NT2/D1 (cell line): ENCODE results near the gene ARHGEF18.
"Not testable (repeated sequence)": the region's sequence is repeated elsewhere in the genome, so short reads cannot be mapped to it uniquely, and the experiment has no call there.

ENCODE experiments used
- DNase-seq: peaks from one replicate; pipeline ENCODE4 v3.0.0-alpha.2; 2011; ENCODE audit warnings: low read depth, low spot score
- H3K27me3 ChIP-seq: 2 replicates; pipeline ENCODE4 v1.6.0; 2011; ENCODE audit warnings: mild to moderate bottlenecking; ENCODE audit not compliant: insufficient read length, insufficient read depth
- H3K36me3 ChIP-seq: 2 replicates; pipeline ENCODE4 v1.6.1; 2011; ENCODE audit warnings: mild to moderate bottlenecking, low read length, mixed read lengths; ENCODE audit not compliant: insufficient read depth, insufficient read length
- H3K4me1 ChIP-seq: 2 replicates; pipeline ENCODE4 v1.5.1; 2011; ENCODE audit not compliant: insufficient read depth, insufficient read length
- H3K4me3 ChIP-seq: 2 replicates; pipeline ENCODE4 v1.5.1; 2011; ENCODE audit warnings: low read depth; ENCODE audit not compliant: insufficient read length
- H3K9ac ChIP-seq: 2 replicates; pipeline ENCODE4 v1.6.0; 2011; ENCODE audit warnings: low read depth; ENCODE audit not compliant: insufficient read length
- H3K9me3 ChIP-seq: 2 replicates; pipeline ENCODE4 v1.5.1; 2011; ENCODE audit warnings: mild to moderate bottlenecking, low read length; ENCODE audit not compliant: insufficient read depth
- SUZ12 ChIP-seq: IDR thresholded peaks from 2 replicates; pipeline ENCODE4 v1.6.1; 2011; ENCODE audit not compliant: insufficient read length, insufficient read depth; ENCODE audit errors: extremely low read depth
- YY1 ChIP-seq: IDR thresholded peaks from 2 replicates; pipeline ENCODE4 v1.6.1; 2011; ENCODE audit not compliant: insufficient read length, insufficient read depth
- ZNF274 ChIP-seq: IDR thresholded peaks from 2 replicates; pipeline ENCODE4 v1.6.1; 2011; ENCODE audit warnings: mild to moderate bottlenecking, low read depth, low read length

Gene ARHGEF18

DNA sequence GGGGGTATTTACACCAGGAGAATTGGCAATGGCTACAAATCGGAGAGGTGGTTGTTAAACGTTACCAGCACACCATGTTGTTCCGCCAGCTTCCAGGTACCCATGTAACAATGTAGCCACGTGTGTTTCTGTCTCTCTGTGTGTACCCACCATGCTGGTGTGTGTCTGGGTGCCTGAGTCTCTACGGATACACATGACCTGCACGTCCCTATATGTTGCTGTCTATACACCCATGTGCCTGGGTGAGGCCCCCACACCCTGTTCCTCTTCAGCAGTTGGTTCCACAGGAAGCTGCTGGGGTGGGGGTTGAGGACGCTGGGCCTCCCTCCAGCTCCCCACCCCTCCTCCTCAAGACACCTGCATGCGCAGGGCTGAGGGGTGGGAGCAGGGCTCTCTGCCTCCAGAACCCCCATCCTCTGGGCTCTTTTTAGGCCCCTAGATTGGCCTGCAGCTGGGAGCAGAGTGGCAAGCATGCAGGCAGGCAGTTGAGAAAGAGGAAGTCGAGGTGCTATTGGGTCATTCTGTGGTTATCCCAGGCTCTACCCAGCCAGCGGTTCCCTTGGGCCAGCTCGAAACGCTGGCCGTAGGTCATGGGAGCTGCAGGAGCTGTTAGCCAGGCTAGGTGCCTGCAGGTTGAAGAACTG is at the start of gene ARHGEF18:
Gene ARHGEF18 (plus strand): TSS at position 351 of the 644 bp plus-strand sequence. CDS start 13,954 bp downstream, outside the sequence.
- Histone ChIP-seq H3K36me3 (no peaks in the 10 kb centered on the region), H3K9ac (no peak within 1 kb of the TSS), H3K9me3 (peaks cover 13% of the 10 kb centered on the region; the same call in 1 of the 2 replicates), H3K27me3 (no peaks in the 10 kb centered on the region), H3K4me3 (no peak within 1 kb of the TSS), H3K4me1 (no peaks in the 10 kb centered on the region)
- TF ChIP-seq YY1 (no peak), ZNF274 (no peak), SUZ12 (no peak)
- DNase-seq = no peak

DNA sequence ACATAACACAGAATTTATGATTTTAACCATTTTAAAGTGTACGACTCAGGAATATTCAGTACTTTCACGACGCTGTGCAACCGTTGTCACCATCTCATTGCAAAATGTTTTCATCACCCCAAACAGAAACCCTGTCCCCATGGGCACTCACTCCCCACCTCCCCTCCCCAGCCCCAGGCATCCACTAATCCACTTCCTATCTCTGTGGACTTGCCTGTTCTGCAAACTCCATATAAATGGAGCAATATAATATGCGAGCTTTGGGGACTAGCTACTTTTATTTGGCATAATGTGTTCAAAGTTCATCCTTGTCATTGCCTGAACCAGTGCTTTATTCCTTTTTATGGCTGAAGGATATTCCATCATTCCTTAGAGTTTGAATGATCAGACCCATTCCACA is 47.2 kb upstream of the ARHGEF18 start:
- Histone ChIP-seq H3K36me3 (no peaks in the 10 kb centered on the region), H3K27me3 (no peaks in the 10 kb centered on the region), H3K4me3 (no peak overlapping the region), H3K4me1 (no peaks in the 10 kb centered on the region), H3K9me3 (no peaks in the 10 kb centered on the region), H3K9ac (no peak overlapping the region)
- no peak for DNase-seq
- no peak for TF ChIP-seq YY1
- TF ChIP-seq ZNF274 = no peak
- no peak for TF ChIP-seq SUZ12

DNA sequence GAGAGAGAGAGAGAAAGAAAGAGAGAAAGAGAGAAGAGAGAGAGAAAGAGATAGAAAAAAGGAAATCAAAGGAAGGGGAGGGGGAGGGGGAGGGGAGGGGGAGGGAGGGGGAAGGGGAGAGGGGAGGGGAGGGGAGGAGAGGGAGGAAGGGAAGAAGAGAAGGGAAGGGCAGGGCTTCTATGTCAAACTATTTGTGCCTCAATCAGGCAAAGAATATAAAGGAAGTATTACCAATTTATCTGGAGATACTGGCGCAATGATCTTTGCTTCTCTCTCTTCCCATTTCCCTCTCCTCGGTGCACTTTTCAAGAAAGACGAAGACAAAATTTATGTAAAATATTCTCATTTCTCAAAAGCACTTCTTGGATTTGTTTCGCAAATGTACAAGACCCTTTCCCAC is 45.3 kb upstream of the ARHGEF18 start:
- no peaks in the 10 kb centered on the region for H3K27me3 ChIP-seq
- DNase-seq = no peak
- H3K4me1 ChIP-seq = no peaks in the 10 kb centered on the region
- no peaks in the 10 kb centered on the region for H3K9me3 ChIP-seq
- TF ChIP-seq SUZ12 = no peak
- TF ChIP-seq ZNF274 = no peak
- TF ChIP-seq YY1 = no peak
- H3K4me3 ChIP-seq = no peak overlapping the region
- no peaks in the 10 kb centered on the region for H3K36me3 ChIP-seq
- no peak overlapping the region for H3K9ac ChIP-seq

DNA sequence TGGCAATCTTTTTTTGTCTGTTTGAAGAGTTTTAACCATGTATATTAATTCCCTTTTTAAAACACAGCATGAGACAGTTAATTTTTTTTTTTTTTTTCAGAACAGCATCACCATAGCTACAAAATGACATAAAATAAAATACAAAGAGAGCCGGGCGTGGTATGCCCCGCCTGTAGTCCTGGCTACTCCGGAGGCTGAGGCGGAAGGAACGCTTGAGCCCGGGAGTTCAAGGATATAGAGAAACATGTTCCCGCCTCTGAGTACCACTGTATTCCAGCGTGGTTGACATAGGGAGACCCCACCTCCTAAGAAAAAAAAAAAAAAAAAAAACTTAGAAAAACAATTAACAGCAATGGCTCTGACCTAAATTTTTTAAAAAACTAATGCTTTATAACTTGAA is 44.5 kb upstream of the ARHGEF18 start:
- TF ChIP-seq YY1 (no peak), SUZ12 (no peak), ZNF274 (no peak)
- no peaks in the 10 kb centered on the region for H3K4me1 ChIP-seq
- H3K27me3 ChIP-seq = no peaks in the 10 kb centered on the region
- no peaks in the 10 kb centered on the region for H3K36me3 ChIP-seq
- DNase-seq = no peak
- no peak overlapping the region for H3K9ac ChIP-seq
- no peak overlapping the region for H3K4me3 ChIP-seq
- H3K9me3 ChIP-seq = no peaks in the 10 kb centered on the region

DNA sequence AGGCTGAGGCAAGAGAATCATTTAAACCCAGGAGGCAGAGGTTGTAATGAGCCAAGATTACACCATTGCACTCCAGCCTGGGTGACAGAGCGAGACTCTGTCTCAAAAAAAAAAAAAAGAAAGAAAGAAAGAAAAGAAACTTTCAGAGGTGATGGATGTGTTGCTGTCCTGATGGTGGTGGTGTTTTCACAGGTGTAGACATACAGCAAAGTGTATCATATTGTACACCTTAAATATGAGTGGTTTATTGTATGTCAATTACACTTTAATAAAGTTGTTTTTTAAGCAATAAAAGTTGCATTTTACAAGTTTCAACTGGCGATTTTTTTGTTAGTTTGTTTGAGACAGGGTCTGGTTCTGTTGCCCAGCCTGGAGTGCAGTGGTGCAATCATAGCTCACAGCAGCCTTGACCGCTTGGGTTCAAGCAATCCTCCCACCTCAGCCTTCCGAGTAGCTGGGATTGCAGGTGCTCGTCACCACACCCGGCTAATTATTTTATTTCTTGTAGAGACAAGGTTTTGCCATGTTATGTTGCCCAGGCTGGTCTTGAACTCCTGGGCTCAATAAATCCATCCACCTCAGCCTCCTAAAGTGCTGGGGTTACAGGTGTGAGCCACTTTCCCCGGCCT is 41.0 kb upstream of the ARHGEF18 start:
- H3K36me3 ChIP-seq = no peaks in the 10 kb centered on the region
- TF ChIP-seq YY1 (no peak), ZNF274 (no peak), SUZ12 (no peak)
- no peak overlapping the region for H3K9ac ChIP-seq
- no peak for DNase-seq
- H3K9me3 ChIP-seq = no peaks in the 10 kb centered on the region
- no peak overlapping the region for H3K4me3 ChIP-seq
- no peaks in the 10 kb centered on the region for H3K4me1 ChIP-seq
- H3K27me3 ChIP-seq = no peaks in the 10 kb centered on the region

DNA sequence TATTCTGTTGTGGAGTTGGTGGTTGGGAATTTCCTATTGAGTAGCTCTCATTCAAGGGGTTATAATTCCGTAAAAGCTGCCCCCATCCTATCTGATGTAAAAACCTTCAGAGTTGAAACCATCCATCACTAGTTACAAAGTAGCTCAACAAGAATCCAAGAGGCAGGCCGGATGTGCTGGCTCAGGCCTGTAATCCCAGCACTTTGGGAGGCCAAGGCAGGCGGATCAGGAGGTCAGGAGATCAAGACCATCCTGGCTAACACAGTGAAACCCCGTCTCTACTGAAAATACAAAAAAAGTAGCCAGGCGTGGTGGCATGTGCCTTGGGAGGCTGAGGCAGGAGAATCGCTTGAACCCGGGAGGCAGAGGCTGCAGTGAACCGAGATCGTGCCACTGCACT is 40.4 kb upstream of the ARHGEF18 start:
- not testable (repeated sequence) for H3K9ac ChIP-seq, DNase-seq, H3K36me3 ChIP-seq, H3K27me3 ChIP-seq, H3K9me3 ChIP-seq, H3K4me3 ChIP-seq, H3K4me1 ChIP-seq

DNA sequence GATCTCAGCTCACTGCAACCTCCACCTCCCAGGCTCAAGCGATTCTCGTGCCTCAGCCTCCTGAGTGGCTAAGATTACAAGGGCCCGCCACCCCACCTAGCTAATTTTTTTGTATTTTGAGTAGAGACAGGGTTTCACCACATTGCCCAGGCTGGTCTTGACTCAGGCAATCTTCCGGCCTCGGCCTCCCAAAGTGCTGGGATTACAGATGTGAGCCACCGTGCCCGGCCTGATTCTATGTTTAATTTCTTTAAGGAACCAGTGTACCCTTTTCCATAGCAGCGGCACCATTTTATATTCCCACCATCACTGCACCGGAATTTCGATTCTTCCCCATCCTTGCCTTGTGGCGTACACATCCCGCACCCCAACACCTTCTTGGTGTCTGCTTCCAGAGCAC is 36.8 kb upstream of the ARHGEF18 start:
- TF ChIP-seq SUZ12 (no peak), ZNF274 (no peak), YY1 (no peak)
- DNase-seq = no peak
- H3K9ac ChIP-seq = no peak overlapping the region
- H3K4me3 ChIP-seq = no peak overlapping the region
- H3K36me3 ChIP-seq = no peaks in the 10 kb centered on the region
- no peaks in the 10 kb centered on the region for H3K27me3 ChIP-seq
- H3K4me1 ChIP-seq = peaks cover 2% of the 10 kb centered on the region
- 0 out of 2 replicates have a peak, but pooled peaks cover 4% of the 10 kb centered on the region for H3K9me3 ChIP-seq
